NK-92 treated with Interleukin-12 subunit alpha and Interleukin-12 subunit beta, amount 100 ng/mL, for 24 hours (cell line): ENCODE data around the gene PAFAH1B1.
"Not testable (repeated sequence)": the region's sequence is repeated elsewhere in the genome, so short reads cannot be mapped to it uniquely, and the experiment has no call there.

Experiments
- DNase-seq: peaks from one replicate; lab custom pipeline; 2025; lab: John Stamatoyannopoulos, UW

The PAFAH1B1 gene

DNA sequence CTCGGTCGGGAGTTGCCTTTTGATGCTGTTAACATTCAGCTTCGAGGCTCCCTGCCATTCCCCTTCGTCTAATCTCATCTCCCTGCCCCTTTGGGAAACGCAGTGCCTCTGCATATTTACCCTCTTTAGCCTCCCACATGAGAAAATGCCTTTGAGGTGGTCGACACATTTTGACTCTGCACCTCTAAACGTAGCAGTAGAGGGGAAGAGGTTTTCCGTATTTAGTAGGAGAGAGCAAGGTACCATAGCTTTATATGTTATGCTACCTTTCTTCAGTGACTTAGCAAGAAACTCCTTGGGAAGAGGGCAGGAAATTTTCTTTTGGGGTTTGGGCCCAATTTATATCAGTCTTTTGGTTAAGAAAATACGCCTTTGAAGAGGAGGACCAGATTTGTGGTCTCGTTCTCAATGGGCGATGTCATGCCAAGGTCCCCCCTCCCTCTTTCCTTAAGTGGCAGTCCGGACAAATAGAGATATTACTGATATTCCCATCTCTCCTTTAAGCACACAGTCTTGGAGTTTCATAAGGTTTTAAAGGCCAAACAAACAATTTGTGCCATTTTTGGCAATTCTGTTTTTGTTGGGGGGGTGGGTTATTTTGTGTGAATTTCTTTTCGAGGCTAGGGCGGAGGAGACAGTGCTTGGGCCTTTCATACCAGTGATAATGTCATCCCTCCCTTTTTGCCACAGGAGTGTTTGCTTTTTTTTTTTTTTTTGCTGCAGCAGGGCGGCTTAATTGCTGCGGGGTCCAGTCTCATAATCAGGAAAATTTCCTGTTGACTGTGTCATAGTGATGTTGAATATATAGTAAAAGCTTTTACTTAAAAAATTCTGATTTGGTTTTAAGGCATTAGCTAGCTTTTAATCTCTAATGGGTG, 1.5 kb downstream of the PAFAH1B1 start:
- no peak for DNase-seq

DNA sequence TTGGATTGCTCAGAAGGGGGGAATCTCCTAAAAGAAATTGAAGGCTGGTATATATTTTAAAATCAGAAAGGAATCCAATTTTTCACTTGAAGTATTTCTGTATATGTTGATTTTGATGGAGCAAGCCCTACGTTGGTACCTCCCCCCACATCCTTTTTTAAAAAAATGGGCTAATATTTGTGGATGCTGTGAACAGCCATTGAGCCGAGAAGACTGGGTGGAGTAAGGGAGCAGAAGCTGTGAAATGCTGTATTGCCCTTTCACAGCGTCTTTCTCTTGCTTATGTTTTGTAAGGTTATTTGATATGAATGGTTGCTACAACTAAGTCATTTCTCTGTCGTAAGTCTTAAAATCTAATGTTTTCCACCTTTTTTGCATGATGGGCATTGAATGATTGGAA, 2.3 kb downstream of the PAFAH1B1 start:
- DNase-seq, result no peak

DNA sequence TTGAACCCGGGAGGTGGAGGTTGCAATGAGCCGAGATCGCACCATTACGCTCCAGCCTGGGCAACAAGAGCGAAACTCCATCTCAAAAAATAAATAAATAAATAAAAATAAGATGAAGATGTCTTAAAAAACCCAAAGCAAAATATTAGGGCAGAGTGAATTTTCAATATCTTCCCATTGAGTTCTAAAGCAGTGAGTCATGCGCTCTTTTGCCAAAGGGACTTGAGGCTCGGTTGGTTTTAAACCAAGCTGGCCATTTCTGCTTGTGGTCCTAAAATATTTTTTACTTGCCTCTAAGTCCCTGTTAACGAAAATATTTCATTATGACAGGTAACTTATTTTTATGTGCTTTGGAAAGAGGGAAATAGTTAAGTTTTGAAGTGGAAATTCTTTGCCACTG, 4.7 kb downstream of the PAFAH1B1 start:
- DNase-seq, result no peak

DNA sequence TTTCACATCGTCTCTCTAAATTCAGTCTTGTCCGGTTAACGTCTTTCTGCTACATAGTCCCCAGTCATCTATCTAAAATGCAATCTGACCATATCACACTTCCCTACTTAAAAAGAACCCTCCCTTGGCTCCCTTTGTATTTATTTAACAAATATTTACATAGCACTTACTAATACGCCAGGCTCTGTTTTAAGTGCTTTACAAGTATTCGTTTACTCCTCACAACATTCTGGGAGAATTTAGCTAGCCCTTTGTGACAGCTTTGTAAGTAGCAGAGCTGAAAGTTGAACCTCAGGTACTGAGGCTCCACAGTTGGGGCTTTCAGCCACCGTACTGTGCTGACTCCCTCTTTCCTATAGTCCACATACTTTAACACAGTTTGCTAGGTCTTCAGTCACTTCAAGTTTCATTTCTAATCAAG, 9.2 kb downstream of the PAFAH1B1 start:
- DNase-seq, result no peak

DNA sequence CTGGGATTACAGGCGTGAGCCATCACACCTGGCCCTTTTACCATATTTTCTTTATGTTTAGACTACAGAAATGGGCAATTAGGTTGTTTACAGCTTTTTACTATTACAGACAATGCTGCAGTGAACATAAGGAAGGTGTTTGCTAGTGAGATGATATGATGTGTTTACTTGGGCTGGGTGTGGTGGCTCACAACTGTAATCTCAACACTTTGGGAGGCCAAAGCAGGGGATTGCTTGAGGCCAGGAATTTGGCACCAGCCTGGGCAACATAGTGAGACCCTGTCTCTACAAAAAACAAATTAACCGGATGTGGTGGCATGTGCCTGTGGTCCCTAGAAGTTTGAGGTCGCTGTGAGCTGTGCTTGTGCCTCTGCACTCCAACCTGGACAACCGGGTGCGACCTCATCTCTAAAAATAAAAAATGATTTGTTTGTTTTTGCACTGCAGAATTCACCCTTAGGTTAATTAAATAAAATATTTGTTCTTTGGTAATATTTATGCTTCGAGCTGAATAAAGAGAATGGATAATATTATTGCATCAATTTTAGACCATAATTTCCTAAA, 15.0 kb downstream of the PAFAH1B1 start:
- no peak for DNase-seq

DNA sequence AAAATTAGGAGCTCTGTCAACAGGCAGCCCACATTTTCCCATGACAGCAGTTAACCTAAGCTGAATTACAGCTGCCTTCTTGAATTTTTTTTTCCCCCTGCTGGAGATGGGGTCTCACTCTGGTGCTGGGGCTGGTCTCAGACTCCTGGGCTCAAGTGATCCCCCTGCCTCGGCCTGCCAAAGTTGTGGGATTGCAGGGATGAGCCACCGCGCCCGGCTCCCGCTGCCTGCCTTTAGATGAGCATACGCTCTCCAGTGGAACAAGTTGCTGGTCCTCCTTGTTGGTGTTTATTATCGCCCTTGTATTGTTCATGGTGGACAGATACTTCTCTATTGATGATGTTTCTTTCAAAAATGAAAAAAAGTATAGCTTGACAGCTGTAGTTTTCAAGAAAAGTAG, 15.6 kb downstream of the PAFAH1B1 start:
- DNase-seq, result no peak

DNA sequence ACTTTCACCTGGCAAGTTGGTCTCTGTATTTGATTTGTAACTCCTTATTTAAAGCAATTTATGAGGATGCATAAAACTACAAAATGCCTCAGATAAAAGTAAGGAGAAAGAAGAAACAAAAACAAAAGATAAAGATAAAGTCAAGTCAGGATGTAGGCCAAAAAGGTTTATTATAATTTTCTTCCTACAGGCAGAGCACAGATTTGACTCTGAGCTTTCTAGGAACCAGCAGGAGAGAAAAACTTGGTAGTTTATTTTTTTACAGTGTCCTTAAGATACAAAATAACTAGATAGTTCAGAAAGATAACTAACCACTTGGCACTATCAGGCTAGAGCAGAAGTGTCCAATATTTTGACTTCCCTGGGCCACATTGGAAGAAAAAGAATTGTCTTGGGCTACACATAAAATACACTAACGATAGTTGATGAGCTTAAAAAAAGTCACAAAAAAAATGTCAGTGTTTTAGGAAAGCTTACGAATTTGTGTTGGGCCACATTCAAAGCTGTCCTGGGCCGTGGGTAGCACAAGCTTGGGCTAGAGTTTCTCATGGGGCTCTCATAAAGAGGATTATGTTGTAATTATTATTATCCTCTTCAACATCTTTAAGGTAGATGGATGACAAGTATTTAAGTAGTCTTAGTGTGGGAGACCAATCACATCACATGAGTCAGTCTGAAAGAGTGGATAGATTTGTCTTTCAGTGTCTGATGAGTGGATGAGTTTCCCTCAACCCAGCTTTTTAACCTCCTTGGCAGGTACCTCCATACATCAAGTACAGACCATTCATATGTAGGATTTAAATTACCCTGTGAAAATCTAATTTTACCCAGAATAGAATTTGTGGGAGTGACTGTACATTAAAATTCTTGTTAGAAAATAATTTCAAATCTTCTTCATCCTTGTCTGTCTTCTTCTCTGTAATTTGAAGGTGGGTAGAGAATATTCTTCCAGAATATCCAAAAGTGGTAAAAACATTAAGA, 17.0 kb downstream of the PAFAH1B1 start:
- no peak for DNase-seq

DNA sequence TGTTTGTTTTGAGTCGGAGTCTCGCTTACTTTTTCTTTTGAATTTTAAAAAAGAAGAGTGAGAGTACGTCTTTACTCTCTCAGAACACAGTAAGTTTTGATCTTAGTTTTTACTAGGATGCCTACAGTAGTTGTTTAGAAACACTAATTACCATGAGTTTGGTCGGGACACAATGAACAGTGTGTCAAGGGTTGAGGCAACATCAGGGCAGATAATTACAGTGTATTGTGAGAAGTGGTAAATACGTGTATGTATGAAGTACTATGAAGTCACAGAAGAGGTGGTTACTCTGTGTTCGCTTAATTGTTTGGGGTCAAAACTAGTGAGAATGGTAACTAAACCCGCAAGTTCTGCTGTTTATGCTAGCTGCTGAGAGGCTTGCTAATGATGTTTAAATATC, 18.2 kb downstream of the PAFAH1B1 start:
- no peak for DNase-seq

DNA sequence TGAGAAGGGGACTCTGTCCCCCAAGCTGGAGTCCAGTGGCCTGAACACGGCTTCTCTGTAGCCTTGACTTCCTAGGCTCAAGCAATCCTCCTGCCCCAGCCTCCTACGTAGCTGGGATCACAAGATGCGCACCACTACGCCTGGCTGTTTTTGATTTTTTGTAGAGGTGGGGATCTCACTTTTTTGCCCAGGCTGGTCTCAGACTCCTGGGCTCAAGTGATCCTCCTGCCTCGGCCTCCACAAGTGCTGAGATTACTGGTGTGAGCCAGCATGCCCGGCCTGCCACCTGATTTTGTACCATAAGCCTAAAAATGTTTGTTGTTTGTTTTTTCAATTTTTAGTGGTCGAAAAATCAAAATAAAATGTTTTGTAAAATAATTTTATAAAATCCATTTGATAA, 19.2 kb downstream of the PAFAH1B1 start:
- no peak for DNase-seq

DNA sequence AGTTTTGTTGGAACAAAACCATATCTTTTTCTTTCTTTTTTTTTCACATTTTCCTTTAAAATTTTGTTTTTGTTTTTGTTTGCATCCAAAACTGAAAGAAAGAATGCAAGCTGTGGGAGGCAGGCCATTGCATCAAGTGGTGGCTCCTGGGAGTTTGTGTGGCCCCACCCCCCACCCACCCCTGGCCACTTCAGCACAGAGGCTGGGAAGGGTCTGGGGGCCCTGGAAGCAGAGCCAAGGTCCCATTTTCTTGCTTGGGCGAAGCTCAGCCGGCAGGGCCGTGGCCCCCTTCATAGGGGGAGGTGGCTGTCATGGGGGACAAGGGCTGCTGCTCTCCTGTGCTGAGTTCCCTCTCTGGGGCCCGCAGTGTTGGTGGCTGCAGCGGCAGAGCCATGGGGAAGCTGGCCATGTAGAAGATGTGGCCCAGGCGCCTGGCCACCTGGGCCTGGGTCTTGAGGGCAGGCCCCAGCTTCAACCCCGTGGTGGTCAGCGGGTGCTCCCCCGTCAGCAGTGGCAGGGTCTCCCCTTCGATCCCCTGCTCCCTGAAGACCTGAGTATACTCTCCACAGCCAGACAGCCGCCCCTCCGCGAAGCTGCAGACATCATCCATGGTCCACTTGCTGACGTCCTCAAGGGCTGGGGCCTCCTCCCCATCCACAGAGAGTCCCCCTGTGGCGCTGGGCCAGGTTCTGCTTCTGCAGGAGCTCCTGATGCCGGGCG, 19.8 kb downstream of the PAFAH1B1 start:
- DNase-seq, result no peak

DNA sequence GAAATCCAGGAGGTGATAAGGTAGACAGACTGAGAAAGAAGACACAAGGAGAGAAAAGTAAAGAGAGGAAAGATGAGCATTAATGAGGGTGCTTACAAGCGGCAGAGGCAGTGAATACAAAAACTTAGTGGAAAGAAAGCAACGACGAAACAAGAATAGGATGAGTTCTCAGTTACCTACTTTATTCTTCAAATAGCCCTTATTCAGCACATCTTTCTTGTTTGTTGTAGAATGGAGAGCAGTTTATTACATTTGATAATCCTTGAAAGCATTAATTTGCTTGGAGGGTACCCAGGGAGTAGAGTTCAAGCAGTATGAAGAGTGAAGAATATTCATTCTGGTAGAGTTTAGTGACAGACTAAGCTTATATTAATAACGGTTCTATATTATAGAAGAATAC, 22.4 kb downstream of the PAFAH1B1 start:
- DNase-seq, result no peak

DNA sequence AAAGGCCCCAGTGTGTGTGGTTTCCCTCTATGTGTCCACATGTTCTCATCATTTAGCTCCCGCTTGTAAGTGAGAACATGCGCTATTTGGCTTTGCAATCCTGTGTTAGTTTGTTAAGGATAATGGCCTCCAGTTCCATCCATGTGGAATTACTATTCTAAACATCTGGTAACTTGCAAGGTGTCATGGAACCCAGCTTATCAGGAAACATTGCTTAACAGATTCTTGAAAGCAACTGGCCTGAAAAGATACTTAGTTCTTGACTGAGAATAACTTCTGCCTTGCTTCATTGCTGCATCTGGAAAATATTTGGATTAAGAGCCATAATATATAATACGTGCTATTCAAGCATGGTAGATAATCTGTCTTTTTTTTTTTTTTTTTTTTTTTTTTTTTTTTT, 27.8 kb downstream of the PAFAH1B1 start:
- no peak for DNase-seq

DNA sequence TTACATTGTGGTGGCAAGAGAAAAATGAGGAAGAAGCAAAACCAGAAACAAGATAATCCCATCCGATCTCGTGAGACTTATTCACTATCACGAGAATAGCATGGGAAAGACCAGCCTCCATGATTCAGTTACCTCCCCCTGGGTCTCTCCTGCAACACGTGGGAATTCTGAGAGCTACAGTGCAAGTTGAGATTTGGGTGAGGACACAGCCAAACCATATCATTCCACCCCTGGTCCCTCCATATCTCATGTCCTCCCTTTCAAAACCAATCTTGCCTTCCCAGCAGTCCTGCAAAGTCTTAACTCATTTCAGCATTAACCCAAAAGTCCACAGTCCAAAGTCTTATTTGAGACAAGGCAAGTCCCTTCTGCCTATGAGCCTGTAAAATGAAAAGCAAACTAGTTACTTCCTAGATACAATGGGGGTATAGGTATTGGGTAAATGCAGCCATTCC, 28.5 kb downstream of the PAFAH1B1 start:
- not testable (repeated sequence) for DNase-seq

DNA sequence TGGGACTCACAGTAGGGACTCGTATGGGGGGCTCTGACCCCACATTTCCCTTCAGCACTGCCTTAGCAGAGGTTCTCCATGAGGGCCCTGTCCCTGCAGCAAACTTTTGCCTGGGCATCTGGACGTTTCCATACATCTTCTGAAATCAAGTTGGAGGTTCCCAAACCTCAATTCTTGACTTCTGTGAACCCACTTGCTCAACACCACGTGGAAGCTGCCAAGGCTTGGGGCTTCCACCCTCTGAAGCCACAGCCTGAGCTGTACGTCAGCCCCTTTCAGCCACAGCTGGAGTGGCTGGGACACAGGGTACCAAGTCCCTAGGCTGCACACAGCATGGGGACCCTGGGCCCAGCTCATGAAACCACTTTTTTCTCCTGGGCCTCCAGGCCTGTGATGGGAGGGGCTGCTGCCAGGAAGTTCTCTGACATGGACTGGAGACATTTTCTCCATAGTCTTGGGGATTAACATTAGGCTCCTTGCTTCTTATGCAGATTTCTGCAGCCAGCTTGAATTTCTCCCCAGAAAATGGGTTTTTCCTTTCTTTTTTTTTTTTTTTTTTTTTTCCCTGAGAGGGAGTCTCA, 29.4 kb downstream of the PAFAH1B1 start:
- not testable (repeated sequence) for DNase-seq

DNA sequence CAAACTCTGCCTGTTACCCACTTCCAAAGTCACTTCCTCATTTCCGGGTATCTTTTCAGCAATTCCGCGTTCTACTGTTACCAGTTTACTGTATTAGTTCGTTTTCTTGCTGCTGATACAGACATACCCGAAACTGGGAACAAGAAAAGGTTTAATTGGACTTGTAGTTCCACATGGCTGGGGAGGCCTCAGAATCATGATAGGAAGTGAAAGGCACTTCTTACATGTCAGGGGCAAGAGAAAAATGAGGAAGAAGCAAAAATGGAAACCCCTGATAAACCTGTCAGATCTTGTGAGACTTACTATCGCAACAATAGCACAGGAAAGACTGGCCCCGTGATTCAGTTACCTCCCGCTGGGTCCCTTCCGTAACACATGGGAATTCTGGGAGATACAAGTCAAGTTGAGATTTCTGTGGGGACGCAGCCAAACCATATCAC, 30.9 kb downstream of the PAFAH1B1 start:
- no peak for DNase-seq

DNA sequence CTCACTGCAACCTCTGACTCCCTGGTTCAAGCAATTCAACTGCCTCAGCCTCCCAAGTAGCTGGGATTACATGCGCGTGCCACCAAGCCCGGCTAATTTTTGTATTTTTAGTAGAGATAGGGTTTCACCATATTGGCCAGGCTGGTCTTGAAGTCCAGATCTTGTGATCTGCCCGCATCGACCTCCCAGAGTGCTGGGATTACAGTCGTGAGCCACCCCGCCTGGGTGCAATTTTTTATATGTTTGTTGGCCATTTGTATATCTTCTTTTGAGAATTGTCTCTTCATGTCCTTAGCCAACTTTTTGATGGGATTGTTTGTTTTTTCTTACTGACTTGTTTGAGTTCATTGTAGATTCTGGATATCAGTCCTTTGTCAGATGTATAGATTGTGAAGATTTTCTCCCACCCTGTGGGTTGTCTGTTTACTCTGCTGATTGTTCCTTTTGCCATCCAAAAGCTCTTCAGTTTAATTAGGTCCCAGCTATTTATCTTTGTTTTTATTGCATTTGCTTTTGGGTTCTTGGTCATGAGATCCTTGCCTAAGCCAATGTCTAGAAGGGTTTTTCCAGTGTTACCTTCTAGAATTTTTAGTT, 33.3 kb downstream of the PAFAH1B1 start:
- DNase-seq, result not testable (repeated sequence)

DNA sequence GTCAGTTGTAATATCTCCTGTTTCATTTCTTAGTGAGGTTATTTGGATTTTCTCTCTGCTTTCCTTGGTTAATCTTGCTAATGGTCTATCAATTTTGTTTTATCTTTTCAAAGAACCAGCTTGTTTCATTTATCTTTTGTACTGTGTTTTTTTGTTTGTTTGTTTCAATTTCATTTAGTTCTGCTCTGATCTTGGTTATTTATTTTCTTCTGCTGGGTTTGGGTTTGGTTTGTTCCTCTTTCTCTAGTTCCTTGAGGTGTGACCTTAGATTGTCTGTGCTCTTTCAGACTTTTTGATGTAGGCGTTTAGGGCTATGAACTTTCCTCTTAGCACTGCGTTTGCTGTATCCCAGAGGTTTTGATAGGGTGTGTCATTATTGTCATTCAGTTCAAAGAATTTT, 35.5 kb downstream of the PAFAH1B1 start:
- DNase-seq, result not testable (repeated sequence)

DNA sequence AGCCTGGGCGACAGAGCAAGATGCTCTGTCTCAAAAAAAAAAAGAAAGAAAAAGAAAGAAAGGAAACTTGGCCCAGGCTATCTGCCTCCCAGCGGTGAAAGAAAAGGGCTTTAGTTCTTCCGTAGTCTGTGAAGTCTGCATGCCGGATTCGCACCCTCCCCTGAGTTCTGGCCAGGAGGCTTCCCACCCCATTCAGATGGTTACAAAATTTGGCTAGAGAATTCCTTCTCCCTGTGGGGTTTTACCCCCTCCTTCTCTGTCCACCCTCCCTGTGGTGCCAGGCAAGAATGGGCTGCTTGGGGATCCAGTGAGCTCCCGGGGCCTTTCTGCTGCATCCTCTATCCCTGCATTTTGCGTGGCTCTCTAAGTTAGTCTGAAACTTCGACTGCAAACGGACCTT, 37.8 kb downstream of the PAFAH1B1 start:
- DNase-seq, result no peak

DNA sequence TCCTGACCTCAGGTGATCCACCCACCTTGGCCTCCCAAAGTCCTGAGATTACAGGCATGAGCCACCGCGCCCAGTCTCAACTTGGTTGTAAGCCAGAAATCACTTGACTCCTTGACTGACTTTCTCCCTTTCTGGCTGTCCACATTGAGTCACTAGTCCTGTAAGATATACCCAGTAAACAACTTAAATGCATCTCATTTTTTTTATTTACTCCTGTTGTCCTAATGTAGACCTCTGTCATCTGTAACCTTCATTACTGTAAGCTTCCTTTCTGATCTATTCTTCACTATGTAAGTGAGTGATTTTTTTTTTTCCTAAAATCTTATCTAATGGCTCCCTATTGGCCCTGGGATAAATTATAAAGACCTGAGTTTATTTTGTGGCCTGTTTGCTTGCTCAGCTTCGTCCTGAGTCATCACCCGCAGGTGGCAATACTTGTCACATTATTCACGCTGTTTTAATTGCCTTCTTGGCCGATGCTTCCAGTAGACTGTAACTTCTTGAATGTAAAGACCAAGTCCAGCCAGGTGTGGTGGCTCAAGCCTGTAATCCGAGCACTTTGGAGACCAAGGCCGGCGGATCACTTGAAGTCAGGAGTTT, 41.0 kb downstream of the PAFAH1B1 start:
- no peak for DNase-seq

DNA sequence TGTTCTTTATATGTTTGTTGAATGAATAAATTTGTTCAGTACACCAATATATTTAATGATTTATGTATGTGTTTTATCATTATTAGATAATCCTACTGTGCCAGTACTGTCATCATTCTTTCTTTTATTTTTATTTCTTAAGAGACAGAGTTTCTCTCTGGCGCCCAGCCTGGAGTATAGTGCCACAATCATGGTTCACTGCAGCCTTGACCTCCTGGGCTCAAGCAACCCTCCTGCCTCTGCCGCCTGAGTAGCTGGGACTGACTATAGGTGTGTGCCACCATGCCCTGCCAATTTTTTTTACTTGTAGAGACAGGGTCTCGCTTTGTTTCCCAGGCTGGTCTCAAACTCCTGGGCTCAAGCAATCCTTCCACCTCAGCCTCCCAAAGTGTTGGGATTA, 41.8 kb downstream of the PAFAH1B1 start:
- DNase-seq, result no peak
